ENCODE measurements around the gene ZACN. TPM values are rescaled to one million over a fixed set of nuclear protein-coding genes. Genes with fewer than 3 reads are reported as not detected.
A peak's percentile ranks its signal among the peaks of the same experiment; 100 is the strongest.

ZACN gene
- polyA plus RNA-seq, 3 donors from 2014 or later, result 0.59 to 0.60 TPM; not detected in 1

DNA sequence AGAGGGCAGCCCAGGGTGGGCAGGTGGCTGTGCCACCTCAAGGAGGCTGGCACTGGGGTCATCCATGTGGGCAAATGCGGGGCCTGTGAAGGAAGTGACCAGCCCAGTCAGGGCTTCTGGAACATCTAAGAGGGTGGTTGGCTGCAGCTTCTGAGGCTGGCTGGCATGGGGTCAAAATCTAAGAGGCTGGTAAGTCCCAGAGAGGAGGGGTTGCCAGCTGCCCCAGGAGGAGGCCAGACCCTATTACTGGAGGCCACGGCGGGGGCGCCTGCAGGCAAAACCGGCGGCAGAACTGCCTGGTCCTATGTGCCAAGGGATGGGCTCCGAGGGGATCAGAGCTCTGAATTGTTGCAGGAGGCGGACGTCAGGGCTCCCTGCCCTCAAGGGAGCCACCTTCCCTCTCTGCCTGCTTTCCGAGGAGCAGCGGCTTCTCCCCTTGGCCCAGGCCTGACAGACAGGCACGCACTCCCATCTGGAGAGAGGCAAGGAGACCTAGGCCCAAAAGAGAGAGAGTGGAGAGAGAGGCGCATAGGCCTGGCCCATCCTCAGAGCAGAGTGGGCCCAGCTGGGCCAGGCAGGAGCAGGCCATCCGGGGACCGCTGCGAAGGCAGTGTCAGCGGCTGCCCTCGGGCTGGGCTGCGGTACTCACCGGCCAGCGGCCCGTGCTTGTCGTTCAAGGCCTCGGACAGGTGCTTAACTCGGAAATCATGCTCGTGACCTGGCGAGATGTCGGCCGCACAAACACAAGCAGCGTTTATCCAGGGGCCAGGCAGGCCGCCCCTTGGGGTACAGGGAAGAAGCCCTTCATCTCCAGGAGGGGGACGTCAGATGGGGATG lies 10.9 kb downstream of the ZACN start:
- H3K27me3 Mint-ChIP-seq (ENCODE audit: low read depth in 3 of 3), result peaks cover 0 to 2% (median 0%) of the 10 kb centered on the region in 3 donors

DNA sequence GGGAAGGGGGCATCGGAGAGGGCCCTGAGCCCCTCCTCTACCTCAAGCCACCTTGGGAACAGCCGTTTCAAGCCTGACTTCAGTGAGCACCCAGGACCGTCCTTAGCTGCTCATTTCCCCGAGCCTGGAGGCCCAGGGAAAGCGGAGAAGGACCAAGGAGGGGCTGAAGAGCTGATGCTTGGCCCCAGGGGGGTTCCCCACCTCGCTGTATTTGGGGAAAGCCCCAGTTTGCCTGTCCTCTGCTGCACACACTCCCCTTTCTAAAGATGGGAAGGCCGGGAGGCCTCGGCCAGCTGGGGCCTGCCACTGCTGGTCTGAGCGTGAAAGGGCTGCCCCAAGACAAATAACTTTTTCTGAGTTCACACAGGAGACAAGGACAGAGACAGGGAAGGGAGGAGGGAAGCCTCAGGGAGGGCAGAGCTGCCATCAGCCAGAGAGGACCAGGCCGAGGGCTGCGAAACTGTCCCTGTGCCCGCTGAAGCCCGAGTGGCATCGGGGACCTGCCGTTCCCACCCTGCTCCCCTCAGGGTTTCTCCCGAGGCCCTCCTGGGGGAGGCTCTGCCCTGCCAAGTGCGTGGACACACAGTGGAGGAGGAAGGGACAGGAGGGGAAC lies 11.6 kb downstream of the ZACN start:
- no peak overlapping the region for H3K4me3 Mint-ChIP-seq
- DNase-seq, result no peak
- no peak overlapping the region for H3K27ac Mint-ChIP-seq
- H3K36me3 Mint-ChIP-seq, result peaks cover under 1 to 11% (median 2%) of the 10 kb centered on the region in 3 donors
- H3K9me3 Mint-ChIP-seq, result no peaks in the 10 kb centered on the region
- H3K27me3 Mint-ChIP-seq (ENCODE audit: low read depth in 3 of 3), result peaks cover 0 to 2% (median 0%) of the 10 kb centered on the region in 3 donors
- no peaks in the 10 kb centered on the region for H3K4me1 Mint-ChIP-seq

More for the DNA sequence above, 10.9 kb downstream of the ZACN start:
- Mint-ChIP-seq H3K36me3 (peaks cover 0 to 14% (median 0%) of the 10 kb centered on the region in 3 donors), H3K4me3 (no peak overlapping the region), H3K9me3 (no peaks in the 10 kb centered on the region), H3K4me1 (no peaks in the 10 kb centered on the region), H3K27ac (no peak overlapping the region)
- DNase-seq, result no peak

DNA sequence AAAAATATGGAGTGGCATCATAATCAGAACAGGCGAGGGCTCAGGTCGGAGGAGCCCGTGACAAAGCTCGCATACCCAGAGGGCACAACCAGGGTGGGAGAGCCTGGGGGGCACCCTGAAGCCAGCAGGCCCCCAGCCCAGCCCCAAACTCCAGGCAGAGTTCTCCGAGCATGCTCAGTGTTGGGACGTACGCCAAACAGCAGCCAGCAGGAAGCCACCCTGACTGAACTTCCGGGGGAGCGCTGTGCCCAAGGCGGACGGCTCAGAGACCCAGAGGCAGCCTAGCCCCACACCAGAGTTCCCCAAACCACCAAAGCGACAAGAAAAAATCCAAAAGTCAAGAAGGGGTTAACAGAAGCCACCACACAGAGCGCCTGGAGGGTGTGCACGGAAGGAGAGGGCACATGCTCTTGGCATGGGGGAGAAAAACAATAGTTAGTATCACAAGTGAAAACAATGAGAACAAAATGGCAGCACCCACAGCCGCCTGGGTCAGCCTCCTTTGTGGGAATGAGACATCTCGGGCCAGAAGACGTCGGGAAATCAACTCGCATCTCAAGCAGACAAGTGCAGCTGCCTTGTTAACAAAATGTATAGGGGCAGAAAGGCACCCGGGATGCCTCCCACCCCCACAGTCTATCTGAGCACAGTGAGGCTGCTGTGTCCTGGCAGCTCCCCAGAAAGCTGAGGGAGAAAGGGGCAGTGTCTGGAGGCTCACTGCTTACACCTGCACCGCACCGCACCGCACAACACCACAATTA lies 12.7 kb downstream of the ZACN start:
- no peak for DNase-seq
- no peaks in the 10 kb centered on the region for H3K4me1 Mint-ChIP-seq
- H3K9me3 Mint-ChIP-seq, result no peaks in the 10 kb centered on the region
- H3K27ac Mint-ChIP-seq, result peak overlapping the region in 3 of 6 donors; percentile 43 to 69 (median 56)
- peaks cover 0 to 2% (median 0%) of the 10 kb centered on the region in 3 donors for H3K27me3 Mint-ChIP-seq (ENCODE audit: low read depth in 3 of 3)
- peak overlapping the region in 2 of 5 donors; percentile 29 to 40 for H3K4me3 Mint-ChIP-seq
- peaks cover 5 to 16% (median 6%) of the 10 kb centered on the region in 3 donors for H3K36me3 Mint-ChIP-seq

DNA sequence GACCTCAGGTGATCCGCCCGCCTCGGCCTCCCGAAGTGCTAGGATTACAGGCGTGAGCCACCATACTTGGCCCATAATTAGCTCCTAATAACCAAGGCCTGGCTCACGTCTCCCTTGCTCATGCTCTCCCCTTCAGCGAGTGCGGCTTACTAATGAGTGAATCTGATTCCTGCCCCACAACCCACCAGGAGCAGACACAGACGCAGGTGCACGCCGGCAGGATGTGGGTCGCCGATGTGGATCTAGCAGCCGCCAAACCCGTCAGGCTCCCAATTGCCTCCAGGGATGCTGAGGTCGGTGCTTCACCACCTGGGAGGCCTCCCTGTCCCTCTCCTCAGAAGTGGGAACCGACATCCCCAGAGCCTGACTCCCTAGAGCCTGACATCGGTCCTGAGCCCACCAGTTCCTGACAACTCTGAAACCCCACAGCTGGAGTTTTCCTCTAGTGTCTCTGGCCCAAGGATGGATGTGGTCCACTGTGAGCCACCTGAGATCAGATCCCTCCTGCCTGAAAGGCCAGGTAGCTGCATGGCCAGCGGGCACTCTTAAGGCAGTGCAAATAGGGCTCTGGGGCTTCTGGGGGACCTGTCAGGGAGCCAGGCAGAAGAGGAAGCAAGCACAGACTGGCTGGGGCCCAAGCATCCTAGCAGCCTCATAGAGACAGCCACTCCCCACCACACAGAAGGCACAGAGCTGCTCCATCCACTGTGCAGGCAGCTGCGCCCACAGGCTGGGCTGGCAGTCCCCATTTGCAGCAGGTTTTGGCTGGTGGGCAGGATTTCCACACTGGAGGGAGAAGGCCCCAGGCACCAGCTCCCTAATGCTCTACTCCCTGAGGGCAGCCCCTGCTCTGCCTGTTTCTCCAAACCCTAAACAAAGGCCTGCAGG lies 13.8 kb downstream of the ZACN start:
- Mint-ChIP-seq H3K27me3 (ENCODE audit: low read depth in 3 of 3) (peaks cover 0 to 2% (median 0%) of the 10 kb centered on the region in 3 donors), H3K36me3 (peaks cover 5 to 23% (median 9%) of the 10 kb centered on the region in 3 donors)
- DNase-seq, result no peak

DNA sequence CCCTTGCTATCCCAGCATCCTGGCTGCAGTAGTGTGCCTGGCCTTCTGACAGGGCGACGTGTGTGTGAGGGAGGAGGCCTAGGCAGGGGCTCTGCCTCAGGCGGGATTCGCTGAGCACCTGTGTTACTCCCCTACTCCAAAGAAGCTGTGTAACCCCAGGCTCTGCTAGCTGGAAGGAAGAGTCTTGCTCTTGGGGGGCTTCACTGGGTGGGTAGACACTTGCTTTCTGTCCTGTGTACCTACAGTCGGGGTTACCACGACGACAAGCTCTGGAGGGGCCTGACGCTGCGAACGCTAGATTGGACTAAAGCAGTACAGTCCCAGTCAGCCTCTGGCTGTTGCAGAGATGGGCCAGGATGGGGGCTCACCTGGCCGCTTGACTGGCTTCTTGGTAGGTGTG lies 15.1 kb downstream of the ZACN start:
- peak overlapping the region in 1 of 6 donors; percentile 5 for H3K27ac Mint-ChIP-seq

More for the DNA sequence above, 13.8 kb downstream of the ZACN start:
- H3K4me1 Mint-ChIP-seq, result no peaks in the 10 kb centered on the region
- no peak overlapping the region for H3K4me3 Mint-ChIP-seq
- no peak overlapping the region for H3K27ac Mint-ChIP-seq
- no peaks in the 10 kb centered on the region for H3K9me3 Mint-ChIP-seq

DNA sequence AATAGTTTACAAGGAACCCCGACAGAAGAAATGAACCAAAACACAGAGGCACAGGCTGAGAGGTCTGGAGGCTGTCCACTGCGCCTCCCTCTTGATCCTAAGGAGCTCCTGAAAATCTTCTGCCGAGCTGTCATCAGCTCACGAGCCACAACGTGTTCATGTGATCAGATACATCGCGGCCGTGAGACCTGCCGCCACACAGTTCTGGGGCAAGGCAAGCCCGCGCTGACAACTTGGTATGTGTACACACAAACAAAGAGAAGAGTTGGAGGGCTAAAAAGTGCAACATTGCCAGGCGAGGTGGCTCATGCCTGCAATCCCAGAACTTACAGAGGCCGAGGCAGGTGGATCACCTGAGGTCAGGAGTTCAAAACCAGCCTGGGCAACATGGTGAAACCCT lies 17.0 kb downstream of the ZACN start:
- H3K27me3 Mint-ChIP-seq (ENCODE audit: low read depth in 3 of 3), result peaks cover 0 to 2% (median 0%) of the 10 kb centered on the region in 3 donors
- no peak for DNase-seq
- H3K36me3 Mint-ChIP-seq, result peaks cover 12 to 30% (median 17%) of the 10 kb centered on the region in 3 donors
- no peaks in the 10 kb centered on the region for H3K4me1 Mint-ChIP-seq
- no peak overlapping the region for H3K27ac Mint-ChIP-seq
- no peaks in the 10 kb centered on the region for H3K9me3 Mint-ChIP-seq
- H3K4me3 Mint-ChIP-seq, result no peak overlapping the region

More for the DNA sequence above, 15.1 kb downstream of the ZACN start:
- Mint-ChIP-seq H3K36me3 (peaks cover 8 to 26% (median 9%) of the 10 kb centered on the region in 3 donors), H3K27me3 (ENCODE audit: low read depth in 3 of 3) (peaks cover 0 to 2% (median 0%) of the 10 kb centered on the region in 3 donors), H3K4me1 (no peaks in the 10 kb centered on the region), H3K4me3 (no peak overlapping the region), H3K9me3 (no peaks in the 10 kb centered on the region)
- no peak for DNase-seq

DNA sequence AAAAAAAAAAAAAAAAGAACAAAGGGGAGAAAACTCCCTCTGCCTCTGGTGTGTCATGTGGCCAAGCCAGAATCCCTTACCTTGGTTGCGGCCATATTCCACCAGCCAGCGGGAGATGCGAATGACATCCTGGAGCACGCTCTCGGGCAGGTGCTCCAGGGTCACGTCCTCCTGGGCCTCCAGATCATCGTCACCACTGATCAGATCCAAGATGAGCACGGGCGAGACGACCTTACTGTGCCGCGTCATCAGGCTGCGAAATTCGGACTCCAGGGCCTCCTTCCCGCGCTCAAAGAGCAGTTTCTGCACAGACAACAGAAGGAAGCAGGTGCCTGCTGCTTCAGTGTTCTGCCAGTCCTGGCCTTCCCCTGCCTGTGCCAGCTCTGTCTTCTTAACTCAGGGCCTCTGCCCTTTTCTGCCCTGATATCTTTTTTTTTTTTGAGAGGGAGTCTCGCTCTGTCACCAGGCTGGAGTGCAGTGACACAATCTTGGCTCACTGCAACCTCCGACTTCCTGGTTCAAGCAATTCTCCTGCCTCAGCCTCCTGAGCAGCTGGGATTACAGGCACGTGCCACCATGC lies 18.8 kb downstream of the ZACN start:
- Mint-ChIP-seq H3K9me3 (no peaks in the 10 kb centered on the region), H3K27me3 (ENCODE audit: low read depth in 3 of 3) (peaks cover 0 to 2% (median 0%) of the 10 kb centered on the region in 3 donors), H3K4me3 (no peak overlapping the region), H3K4me1 (peaks cover 7 to 12% of the 10 kb centered on the region in 2 donors), H3K27ac (no peak overlapping the region), H3K36me3 (peaks cover 12 to 32% (median 17%) of the 10 kb centered on the region in 3 donors)
- no peak for DNase-seq

DNA sequence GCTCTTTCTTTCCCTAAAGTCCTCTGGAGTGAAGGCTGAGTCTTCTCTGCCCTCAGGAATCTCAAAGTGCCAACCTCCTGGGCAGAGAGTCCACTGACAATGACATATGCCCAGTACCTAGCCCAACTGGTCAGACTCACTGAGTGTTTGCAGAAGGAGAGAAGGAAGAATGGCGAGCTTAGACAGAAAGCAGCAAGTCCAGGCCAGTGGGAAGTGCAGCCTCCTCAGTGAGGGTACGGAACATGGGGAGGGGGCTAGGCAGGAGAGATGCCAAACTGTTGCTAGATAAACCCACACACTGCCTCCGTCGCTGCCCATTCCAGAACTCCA lies 23.9 kb downstream of the ZACN start:
- peaks cover 19 to 24% of the 10 kb centered on the region in 2 donors for H3K4me1 Mint-ChIP-seq
- H3K36me3 Mint-ChIP-seq, result peaks cover 8 to 14% (median 8%) of the 10 kb centered on the region in 3 donors
- H3K4me3 Mint-ChIP-seq, result peak overlapping the region; percentile 89 to 97 (median 93)
- no peak for DNase-seq
- H3K27ac Mint-ChIP-seq, result peak overlapping the region; percentile 84 to 98 (median 96)
- H3K27me3 Mint-ChIP-seq (ENCODE audit: low read depth in 3 of 3), result peaks cover 3 to 5% (median 4%) of the 10 kb centered on the region in 3 donors
- H3K9me3 Mint-ChIP-seq, result no peaks in the 10 kb centered on the region

DNA sequence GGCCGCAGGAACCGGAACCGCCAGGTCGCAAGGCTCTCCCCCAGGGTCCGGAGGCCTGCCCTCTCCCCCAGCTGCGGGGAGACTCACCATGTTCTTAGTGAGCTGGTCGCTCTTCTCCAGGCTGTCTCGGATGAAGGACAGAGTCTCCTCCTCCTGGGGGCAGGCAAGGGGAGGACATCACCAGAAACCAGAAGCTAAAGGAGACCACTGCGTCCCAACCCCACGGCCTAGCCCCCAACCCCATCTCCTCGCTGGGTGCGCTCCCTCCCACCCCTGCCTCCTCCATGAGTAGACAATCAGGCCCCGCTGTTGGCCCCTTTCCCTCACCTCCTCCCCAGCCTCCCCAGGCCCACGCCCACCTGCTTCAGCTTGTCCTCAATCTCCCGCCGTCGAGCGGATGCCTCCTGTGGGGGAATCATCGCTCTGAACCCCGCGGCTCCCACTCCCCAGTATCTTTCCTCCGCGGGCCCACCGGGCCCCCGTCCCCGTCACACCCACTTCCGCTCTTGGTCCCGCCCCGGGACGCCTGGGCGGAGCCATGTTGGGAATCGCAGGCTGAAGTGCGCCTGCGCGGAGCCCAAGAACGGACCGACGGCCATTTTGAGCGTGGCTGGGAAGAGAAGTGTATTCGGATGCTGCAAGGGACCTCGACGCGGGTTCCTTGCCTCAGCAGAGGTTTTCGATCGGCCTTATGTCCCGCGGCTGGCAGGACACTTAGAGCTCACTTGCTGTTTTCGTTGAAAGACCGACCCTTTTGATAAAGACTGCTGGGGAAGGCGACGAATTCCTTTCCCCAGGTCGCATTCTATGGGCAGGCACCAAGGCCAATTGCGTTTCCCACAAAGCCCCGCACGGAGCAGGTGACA lies 24.5 kb downstream of the ZACN start, which contains the start of gene EXOC7:
Gene EXOC7 (minus strand): TSS at position 514 of the 866 bp plus-strand sequence. CDS start 95 bp downstream, at position 419.
- Mint-ChIP-seq H3K27me3 (ENCODE audit: low read depth in 3 of 3) (peaks cover 3 to 5% (median 4%) of the 10 kb centered on the region in 3 donors), H3K9me3 (no peaks in the 10 kb centered on the region), H3K4me3 (peak within 1 kb of the TSS; percentile 89 to 97 (median 93)), H3K27ac (peak within 1 kb of the TSS; percentile 84 to 98 (median 96)), H3K4me1 (peaks cover 19 to 24% of the 10 kb centered on the region in 2 donors), H3K36me3 (peaks cover 8 to 12% (median 8%) of the 10 kb centered on the region in 3 donors)
- DNase-seq, result peak; percentile 89 to 92 (median 92)

DNA sequence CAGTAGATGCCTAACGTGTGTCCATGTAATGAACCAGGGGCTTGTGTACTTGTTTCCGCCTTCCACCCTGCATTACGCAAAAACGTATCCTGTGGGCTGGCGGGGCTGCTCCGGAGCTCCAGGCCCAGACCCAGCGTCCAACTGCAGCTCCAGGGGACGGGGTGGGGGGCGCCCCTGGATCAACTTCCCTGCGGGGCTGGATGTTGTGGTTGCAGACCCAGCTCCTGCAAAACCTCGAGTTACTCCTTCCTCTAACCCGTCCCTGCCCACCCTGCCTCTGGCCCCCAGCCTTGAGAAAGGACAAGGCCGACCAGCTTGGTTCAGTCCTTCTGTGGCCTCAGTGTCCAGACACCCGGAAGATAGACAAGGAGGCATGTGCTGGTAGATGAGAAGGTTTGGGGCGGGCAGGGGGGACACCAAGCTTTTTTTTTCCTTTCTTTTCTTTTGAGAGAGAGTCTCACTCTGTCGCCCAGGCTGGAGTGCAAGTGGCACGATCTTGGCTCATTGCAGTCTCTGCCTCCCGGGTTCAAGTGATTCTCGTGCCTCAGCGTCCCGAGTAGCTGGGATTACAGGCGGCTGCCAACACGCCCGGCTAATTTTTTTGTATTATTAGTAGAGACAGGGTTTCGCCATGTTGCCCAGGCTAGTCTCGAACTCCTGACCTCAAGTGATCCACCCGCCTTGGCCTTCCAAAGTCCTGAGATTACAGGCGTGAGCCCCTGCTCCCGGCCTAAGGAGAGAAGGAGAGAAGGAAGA lies 25.3 kb downstream of the ZACN start:
- H3K4me1 Mint-ChIP-seq, result peaks cover 19 to 24% of the 10 kb centered on the region in 2 donors
- H3K27me3 Mint-ChIP-seq (ENCODE audit: low read depth in 3 of 3), result peaks cover 3 to 5% (median 4%) of the 10 kb centered on the region in 3 donors
- H3K27ac Mint-ChIP-seq, result peak overlapping the region; percentile 84 to 98 (median 96)
- H3K9me3 Mint-ChIP-seq, result no peaks in the 10 kb centered on the region
- DNase-seq, result no peak
- peak overlapping the region; percentile 89 to 97 (median 93) for H3K4me3 Mint-ChIP-seq
- H3K36me3 Mint-ChIP-seq, result peaks cover 4 to 12% (median 7%) of the 10 kb centered on the region in 3 donors

DNA sequence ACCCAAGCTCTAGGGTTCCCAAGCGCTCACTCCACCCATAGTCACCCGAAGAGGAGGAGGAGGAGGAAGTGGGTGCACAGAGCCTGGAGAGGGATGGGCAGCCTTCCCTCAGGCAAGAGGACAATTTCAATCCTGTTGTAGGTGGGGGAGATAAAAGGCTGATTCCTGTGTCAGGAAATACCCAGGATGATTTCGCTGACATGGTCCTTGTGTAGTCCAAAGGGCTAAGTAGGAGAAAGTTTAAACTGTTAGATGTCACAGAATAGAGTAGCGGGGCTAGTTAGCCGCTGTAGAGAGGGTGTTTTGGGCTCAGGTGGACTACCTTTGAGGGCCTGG lies 25.9 kb downstream of the ZACN start:
- H3K27me3 Mint-ChIP-seq (ENCODE audit: low read depth in 3 of 3), result peaks cover 3 to 5% (median 4%) of the 10 kb centered on the region in 3 donors
- H3K4me1 Mint-ChIP-seq, result peaks cover 19 to 24% of the 10 kb centered on the region in 2 donors
- peak overlapping the region; percentile 23 to 97 (median 93) for H3K4me3 Mint-ChIP-seq
- no peak for DNase-seq
- peaks cover 2 to 11% (median 3%) of the 10 kb centered on the region in 3 donors for H3K36me3 Mint-ChIP-seq
- H3K9me3 Mint-ChIP-seq, result no peaks in the 10 kb centered on the region
- peak overlapping the region in 3 of 6 donors; percentile 51 to 96 (median 67) for H3K27ac Mint-ChIP-seq
